ENCODE results near the gene RNF169. TPM values are rescaled to one million over a fixed set of nuclear protein-coding genes. Genes with fewer than 3 reads are reported as not detected.
"Not testable (repeated sequence)": the region's sequence is repeated elsewhere in the genome, so short reads cannot be mapped to it uniquely, and the experiment has no call there.

RNF169 gene
- total RNA-seq, 4 donors from 2014 or later, result 26.0 to 31.8 (median 29.3) TPM

DNA sequence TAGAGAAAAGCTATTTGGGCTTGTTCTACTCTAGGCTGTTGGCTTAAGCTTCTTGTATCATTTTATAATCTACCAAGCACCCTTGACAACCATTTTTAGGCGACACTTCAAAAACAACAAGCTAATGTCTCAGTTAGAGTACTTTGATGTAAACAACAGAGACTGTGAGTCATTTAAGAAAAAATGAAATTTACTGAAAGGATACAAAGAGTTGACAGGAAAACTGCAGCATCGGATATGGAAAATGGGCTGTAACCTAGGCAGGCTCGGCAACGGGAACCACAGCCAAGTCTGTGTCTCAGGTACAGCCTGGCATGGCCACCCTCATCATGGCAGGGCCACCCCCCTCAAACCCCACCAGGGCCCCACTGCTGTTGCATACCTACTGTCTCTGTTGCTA is 4.4 kb upstream of the RNF169 start:
- Histone ChIP-seq H3K27me3 (no peaks in the 10 kb centered on the region), H3K4me3 (no peak overlapping the region), H3K27ac (no peak overlapping the region), H3K4me1 (peaks cover 0 to 27% (median 6%) of the 10 kb centered on the region in 3 donors), H3K36me3 (no peaks in the 10 kb centered on the region), H3K9me3 (no peaks in the 10 kb centered on the region)
- ATAC-seq, result no peak
- WGBS, 2 donors (ENCODE audit: low coverage in 1 of 2), result 20 to 31% methylated on average over 4 of the region's 4 CpGs
- TF ChIP-seq, protein P1, sequence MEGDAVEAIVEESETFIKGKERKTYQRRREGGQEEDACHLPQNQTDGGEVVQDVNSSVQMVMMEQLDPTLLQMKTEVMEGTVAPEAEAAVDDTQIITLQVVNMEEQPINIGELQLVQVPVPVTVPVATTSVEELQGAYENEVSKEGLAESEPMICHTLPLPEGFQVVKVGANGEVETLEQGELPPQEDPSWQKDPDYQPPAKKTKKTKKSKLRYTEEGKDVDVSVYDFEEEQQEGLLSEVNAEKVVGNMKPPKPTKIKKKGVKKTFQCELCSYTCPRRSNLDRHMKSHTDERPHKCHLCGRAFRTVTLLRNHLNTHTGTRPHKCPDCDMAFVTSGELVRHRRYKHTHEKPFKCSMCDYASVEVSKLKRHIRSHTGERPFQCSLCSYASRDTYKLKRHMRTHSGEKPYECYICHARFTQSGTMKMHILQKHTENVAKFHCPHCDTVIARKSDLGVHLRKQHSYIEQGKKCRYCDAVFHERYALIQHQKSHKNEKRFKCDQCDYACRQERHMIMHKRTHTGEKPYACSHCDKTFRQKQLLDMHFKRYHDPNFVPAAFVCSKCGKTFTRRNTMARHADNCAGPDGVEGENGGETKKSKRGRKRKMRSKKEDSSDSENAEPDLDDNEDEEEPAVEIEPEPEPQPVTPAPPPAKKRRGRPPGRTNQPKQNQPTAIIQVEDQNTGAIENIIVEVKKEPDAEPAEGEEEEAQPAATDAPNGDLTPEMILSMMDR (IDR thresholded peaks at IDR 0.05), result no peak
- TF ChIP-seq POLR2A (IDR thresholded peaks at IDR 0.05), result no peak
- no peak for TF ChIP-seq POLR2AphosphoS5 (IDR thresholded peaks at IDR 0.05)
- no peak for TF ChIP-seq EP300 (IDR thresholded peaks at IDR 0.05)

DNA sequence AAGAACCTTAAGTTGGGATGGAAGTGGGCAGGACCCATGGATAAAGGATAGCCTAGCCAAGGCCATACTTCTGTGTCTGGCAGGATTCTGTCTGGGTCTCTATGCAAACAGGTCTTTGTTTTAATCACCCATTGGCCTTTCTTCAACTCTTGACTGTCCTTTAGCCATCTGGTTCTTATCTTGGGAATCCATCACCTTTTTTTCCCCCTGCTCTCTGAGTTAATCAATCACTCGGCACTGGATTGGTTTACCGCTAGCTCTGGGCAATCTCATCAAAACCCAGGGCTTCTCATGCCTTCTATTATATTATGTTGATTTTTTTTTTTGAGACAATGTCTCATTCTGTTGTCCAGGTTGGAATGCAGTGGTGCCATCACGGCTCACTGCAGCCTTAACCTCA is 1.8 kb upstream of the RNF169 start:
- no peaks in the 10 kb centered on the region for H3K27me3 ChIP-seq
- TF ChIP-seq, protein P1 (IDR thresholded peaks at IDR 0.05), result no peak
- TF ChIP-seq EP300 (IDR thresholded peaks at IDR 0.05) (no peak), POLR2AphosphoS5 (IDR thresholded peaks at IDR 0.05) (no peak), POLR2A (IDR thresholded peaks at IDR 0.05) (no peak)
- H3K27ac ChIP-seq, result no peak overlapping the region
- H3K4me1 ChIP-seq, result peaks cover 0 to 46% (median 14%) of the 10 kb centered on the region in 3 donors
- no peak for ATAC-seq
- no peaks in the 10 kb centered on the region for H3K36me3 ChIP-seq
- H3K4me3 ChIP-seq, result no peak overlapping the region
- no peaks in the 10 kb centered on the region for H3K9me3 ChIP-seq
- 83 to 100% methylated on average over 1 to 3 of the region's 3 CpGs for WGBS, 2 donors (ENCODE audit: low coverage in 1 of 2)

DNA sequence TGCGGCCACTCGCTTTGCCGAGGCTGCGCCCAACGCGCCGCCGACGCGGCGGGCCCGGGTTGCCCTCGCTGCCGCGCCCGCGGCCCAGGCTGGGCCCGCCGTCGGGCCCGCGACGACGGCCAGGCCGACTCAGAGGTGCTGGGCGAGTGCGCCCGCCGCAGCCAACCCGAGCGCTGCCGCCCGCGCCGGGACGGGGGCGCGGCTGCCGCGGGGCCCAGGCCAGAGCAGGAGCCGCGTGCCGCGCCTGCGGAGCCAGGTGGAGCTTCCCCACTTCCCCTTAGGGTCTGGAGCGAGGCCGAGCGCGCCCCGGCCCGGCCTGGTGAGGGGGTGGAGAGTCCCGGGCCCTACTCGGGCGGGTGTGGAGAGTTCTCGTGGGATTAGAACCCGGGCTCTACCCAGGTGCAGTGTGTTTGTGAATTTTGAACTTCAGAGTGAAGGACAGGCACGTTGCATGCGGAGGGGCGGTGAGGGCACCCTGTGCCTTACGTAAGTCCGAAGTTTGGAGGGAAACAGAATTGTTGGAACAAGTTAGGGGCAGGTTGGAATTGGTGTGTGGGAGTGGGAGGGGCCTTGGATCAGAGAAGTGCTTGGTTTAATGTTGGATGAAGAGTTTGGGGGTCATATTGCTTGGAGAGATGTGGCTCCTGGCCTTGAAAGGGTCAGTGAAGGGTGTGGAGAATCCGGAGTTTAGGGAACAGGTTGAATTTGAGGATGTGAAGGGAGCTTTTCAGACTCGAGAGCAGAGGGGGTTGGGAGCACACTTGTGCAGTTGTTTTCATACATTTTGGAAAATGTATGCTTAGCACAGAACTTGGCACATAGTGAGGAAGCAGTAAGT is 697 bp downstream of the RNF169 start:
- Histone ChIP-seq H3K27me3 (no peaks in the 10 kb centered on the region), H3K9me3 (no peaks in the 10 kb centered on the region), H3K27ac (peak overlapping the region; percentile 71 to 97 (median 96)), H3K36me3 (no peaks in the 10 kb centered on the region), H3K4me1 (peaks cover 5 to 63% (median 19%) of the 10 kb centered on the region in 3 donors), H3K4me3 (peak overlapping the region; percentile 86 to 90)
- WGBS, 2 donors (ENCODE audit: low coverage in 1 of 2), result 0 to 1% methylated on average over 4 to 7 of the region's 63 CpGs
- ATAC-seq, result peak; percentile 66
- TF ChIP-seq, protein P1 (IDR thresholded peaks at IDR 0.05), result no peak
- TF ChIP-seq POLR2AphosphoS5 (IDR thresholded peaks at IDR 0.05) (no peak), POLR2A (IDR thresholded peaks at IDR 0.05) (no peak), EP300 (IDR thresholded peaks at IDR 0.05) (no peak)

DNA sequence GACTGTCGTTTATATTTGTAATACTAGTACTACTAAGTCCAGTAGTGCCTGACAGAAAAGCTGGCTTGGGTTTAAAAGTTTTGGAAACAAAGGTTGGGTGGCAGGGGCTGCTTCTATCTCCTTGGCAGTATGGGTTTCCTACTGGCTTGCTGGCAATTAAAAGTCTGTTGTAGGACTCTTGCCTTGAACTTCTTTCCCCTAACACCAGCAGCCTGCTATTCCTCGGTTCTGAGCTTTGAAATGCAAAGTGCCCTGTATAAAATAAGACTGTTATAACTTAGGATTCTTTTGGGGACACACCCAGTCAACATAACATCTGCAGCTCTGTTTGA is 1.3 kb downstream of the RNF169 start:
- peak overlapping the region; percentile 86 to 90 for H3K4me3 ChIP-seq
- TF ChIP-seq POLR2A (IDR thresholded peaks at IDR 0.05) (no peak), EP300 (IDR thresholded peaks at IDR 0.05) (no peak)
- TF ChIP-seq, protein P1 (IDR thresholded peaks at IDR 0.05), result no peak
- no peaks in the 10 kb centered on the region for H3K36me3 ChIP-seq
- WGBS, 2 donors (ENCODE audit: low coverage in 1 of 2), result 6 to 8% methylated on average over 2 of the region's 2 CpGs
- peak overlapping the region; percentile 34 to 97 (median 96) for H3K27ac ChIP-seq
- H3K4me1 ChIP-seq, result peaks cover 5 to 65% (median 24%) of the 10 kb centered on the region in 3 donors
- H3K27me3 ChIP-seq, result no peaks in the 10 kb centered on the region
- H3K9me3 ChIP-seq, result no peaks in the 10 kb centered on the region
- no peak for ATAC-seq

DNA sequence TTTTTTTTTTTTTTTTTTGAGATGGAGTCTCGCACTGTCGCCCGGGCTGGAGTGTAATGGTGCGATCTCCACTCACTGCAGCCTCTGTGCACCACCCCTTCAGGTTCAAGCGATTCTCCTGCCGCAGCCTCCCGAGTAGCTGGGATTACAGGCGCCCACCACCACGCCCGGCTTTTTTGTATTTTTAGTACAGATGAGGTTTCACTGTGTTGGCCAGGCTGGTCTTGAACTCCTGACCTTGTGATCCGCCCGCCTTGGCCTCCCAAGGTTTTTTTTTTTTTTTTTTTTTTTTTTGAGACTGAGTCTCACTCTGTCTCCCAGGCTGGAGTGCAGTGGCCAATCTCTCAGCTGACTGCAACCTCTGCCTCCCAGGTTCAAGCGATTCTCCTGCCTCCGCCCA is 1.9 kb downstream of the RNF169 start:
- not testable (repeated sequence) for H3K27me3 ChIP-seq, H3K27ac ChIP-seq, H3K9me3 ChIP-seq, ATAC-seq, H3K36me3 ChIP-seq, H3K4me3 ChIP-seq
- WGBS, 2 donors (ENCODE audit: low coverage in 1 of 2), result 93% methylated on average over 10 of the region's 14 CpGs; no CpG with 5 or more reads in 1 of the 2 donors
- H3K4me1 ChIP-seq, result peaks cover 5 to 72% (median 24%) of the 10 kb centered on the region in 3 donors
